Hematopoietic multipotent progenitor cell treated with erythropoietin and hydrocortisone succinate and interleukin-3 and kit ligand, for 15 days (in vitro differentiated cells): ENCODE results near the gene EEF1AKMT1.

Experiments used
- DNase-seq: peaks from one replicate; pipeline ENCODE4 v3.0.0-alpha.2; 2015; ENCODE audit warnings: low spot score

Gene EEF1AKMT1

DNA sequence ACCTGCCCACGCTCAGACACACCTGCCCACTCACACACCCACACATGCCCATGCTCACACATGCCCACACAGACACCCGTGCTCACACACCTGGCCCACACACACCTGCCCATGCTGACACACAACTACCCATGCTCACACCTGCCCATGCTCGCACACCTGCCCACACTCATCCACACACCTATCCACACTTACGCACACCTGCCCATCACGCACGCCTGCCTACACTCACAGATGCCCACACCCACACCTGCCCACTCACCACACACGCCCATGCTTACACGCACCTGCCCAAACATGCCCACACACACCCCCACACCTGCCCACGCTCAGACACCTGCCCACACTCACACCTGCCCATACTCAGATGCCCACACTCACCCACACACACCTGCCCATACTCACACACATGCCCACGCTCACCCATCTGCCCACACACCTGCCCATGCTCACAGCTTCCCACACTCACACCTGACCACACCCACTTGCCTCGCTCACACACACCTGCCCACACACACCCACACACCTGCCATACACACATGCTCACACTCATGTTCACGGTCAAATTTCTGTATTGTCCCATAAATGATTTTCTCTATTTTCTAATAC, 54.7 kb downstream of the EEF1AKMT1 start:
- DNase-seq = no peak

- no peak for DNase-seq
Observed at GRCh38 chr13:20717581-20718542, 55.9 kb downstream of the EEF1AKMT1 start.

GRCh38 chr13:20716951-20717350, 56.8 kb downstream of the EEF1AKMT1 start:
- DNase-seq = no peak

DNA sequence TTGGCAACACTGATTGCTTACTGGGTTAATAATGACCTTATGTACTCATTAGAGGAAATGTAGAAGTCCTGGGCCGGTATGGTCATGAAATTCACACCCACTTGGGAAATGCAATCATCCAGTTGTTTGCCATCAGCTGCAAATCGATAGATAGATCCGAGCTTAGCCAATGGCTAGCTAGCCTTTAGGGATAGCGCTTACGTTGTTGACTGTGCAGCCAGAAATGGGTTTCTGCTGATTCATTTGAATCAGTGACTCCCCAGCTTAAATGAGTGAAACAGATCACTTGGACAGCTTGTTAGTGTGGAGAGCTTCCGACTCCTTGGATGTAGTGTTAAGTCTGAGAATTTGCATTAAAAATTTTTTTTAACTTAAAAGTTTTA, 58.4 kb downstream of the EEF1AKMT1 start:
- DNase-seq = no peak

DNA sequence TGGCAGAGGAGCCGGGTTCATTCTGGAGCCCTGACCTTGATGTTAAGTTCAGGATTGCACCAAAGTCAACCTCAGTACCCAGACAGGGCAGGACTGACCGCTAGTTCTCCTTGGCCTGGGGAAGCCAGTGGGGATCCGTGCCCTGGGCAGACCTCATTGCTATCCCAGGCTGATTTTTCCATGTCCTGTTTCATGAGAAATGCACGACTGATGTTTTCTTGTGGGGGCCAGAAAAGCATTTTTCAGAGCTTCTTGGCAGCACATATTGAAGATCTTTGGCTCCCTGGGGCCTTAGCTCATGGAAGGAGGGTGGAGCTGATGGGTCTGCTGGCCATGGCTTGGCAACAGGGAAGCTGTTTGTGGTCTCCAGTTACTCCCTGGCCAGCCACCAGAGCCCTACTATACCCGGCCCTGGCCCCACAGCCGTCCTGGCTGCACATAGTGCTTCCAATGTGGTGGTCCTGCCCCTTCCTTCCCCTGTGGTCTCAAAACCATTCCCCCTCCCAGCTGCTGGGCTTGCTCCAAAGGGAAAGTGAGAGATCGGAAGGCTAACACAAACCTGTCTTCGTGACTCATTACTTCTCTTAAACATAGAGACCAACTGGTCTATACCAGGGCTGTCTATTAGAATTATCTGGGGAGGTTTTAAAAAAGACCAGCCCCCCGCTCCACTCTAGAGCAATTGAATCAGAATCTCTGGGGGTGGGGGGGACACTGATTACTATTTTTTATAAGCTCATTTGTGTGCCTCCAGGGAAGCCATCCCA, 59.0 kb downstream of the EEF1AKMT1 start:
- no peak for DNase-seq

GRCh38 chr13:20714161-20714560, 59.6 kb downstream of the EEF1AKMT1 start:
- no peak for DNase-seq

- no peak for DNase-seq
Observed at GRCh38 chr13:20713751-20714150, 60.0 kb downstream of the EEF1AKMT1 start.

- DNase-seq = no peak
Observed at GRCh38 chr13:20713014-20713376, 60.8 kb downstream of the EEF1AKMT1 start.

DNA sequence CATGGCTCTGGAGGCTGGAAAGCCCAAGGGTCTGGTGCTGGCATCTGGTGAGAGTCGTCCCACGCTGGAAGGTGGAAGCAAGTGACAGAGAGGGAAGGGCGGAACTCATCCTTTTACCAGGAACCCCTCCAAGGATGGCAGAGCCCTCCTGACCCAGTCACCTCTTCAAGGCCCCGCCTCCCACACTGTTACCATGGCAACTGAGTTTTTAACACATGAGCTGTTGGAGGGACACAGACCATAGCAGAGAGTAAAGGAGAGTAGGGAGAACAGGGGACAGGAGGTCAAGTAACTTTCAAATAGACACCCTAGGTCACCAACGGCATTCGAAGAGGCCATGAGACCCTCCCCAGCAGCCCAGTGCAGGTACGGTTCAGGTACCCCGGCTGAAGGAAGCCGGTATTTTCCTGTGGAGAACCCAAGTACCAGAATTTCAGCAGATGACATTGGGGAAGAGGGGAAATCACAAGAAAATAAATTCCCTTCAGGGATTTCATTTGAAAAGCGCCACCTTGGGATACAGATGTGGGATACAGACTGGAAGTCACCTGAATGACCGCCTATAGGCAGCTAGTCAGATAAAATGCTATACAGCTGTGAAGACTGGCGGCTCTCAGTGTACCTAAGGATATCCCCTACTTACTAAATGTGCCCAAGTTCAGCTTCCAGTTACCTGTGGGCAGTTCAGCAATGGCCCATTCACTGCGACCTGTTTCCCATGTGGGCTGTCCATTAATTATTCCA, 62.3 kb downstream of the EEF1AKMT1 start:
- DNase-seq = no peak

DNA sequence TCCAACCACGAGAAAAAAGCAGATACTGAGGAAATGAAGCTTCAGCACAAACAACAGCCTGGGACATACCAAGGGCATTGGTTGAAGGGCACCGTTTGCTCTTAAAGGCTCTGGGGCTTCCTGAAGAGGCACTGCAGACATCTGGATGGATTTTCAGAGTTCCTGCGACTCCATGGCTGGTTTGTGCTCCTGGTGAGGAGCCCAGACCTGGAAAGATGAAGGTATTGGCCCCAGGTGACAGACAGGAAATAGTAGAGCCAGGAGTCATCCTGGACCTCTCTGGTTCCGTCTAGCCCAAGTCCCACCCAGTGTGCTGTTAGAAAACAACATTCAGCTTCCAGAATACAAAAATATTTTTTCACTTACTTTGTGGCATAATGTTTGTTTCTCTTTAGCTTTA, 64.0 kb downstream of the EEF1AKMT1 start:
- DNase-seq = no peak

- no peak for DNase-seq
Observed at GRCh38 chr13:20709369-20709768, 64.4 kb downstream of the EEF1AKMT1 start.

GRCh38 chr13:20708216-20708615, 65.5 kb downstream of the EEF1AKMT1 start:
- DNase-seq = no peak

GRCh38 chr13:20706661-20707060, 67.1 kb downstream of the EEF1AKMT1 start:
- DNase-seq = no peak

- no peak for DNase-seq
Observed at GRCh38 chr13:20704459-20705069, 69.2 kb downstream of the EEF1AKMT1 start.

GRCh38 chr13:20703780-20704458, 69.8 kb downstream of the EEF1AKMT1 start:
- DNase-seq = peak; percentile 57

DNA sequence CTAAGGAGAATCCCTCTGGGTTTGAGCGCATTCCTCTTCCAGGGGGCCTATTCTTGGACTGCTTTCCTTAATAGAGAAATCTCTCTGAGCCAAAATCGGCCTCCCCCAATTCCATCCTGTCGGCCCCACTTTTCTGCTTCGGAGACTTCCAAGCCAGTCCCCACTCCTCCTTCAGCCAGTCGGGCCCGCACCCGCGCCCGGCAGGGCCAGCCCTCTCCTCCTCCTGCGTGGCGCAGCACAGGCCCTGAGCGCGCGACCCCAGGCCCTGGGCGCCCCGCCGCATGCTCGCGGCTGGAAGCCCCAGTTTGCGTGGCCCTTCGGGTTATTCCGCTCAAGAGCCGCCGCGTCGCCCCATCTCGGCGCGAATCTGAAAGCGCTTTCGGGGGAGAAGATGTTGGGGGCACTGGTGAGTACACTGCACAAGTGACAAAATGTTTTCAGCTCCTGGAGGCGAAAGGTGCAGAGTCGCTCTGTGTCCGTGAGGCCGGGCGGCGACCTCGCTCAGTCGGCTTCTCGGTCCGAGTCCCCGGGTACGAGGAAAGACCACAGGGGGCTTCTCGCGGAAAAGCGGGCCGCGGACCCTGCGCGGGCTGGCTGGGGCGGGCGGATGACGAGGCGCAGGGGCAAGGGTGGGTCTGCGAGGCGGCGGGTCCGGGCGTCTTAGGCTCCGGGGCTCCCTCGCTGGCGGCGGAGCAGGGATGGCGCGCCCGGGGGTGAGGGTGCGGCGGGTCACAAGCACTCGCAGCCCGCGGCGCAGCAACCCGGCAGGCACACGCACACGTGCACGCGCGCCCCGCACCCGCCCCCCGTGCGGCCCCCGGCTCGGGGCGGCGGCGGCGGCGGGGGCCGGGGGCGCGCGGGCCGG, 70.6 kb downstream of the EEF1AKMT1 start, which contains the start of gene IL17D:
Gene IL17D (plus strand): TSS at position 785 of the 865 bp plus-strand sequence. CDS start 303 bp downstream, outside the sequence.
- no peak for DNase-seq

- DNase-seq = no peak
Observed at GRCh38 chr13:20702530-20702914, 71.2 kb downstream of the EEF1AKMT1 start.

- no peak for DNase-seq
Observed at GRCh38 chr13:20701461-20701860, 72.3 kb downstream of the EEF1AKMT1 start.

GRCh38 chr13:20700288-20700687, 73.5 kb downstream of the EEF1AKMT1 start:
- DNase-seq = no peak

DNA sequence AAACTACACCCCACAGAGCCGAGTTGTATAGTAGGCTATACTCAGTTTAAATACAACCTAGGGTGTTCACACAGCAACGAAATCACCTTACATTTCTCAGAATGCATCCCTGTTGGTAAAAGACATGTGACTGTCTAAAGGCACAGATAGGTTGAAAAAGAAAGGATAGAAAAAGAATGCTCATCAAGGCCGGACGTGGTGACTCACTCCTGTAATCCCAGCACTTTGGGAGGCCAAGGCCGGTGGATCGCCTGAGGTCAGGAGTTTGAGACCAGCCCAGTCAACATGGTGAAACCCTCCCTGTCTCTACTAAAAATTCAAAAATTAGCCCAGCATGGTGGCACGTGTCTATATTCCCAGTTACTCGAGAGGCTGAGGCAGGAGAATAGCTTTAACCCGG, 74.0 kb downstream of the EEF1AKMT1 start:
- DNase-seq = no peak
